ENCODE data around the gene PAF1. TPM values are rescaled to one million over a fixed set of nuclear protein-coding genes. Genes with fewer than 3 reads are reported as not detected.

Gene PAF1
- total RNA-seq, 1 donor, result 45.4 TPM

GRCh38 chr19:39412867-39413271 is 22.0 kb upstream of the PAF1 start:
- DNase-seq (ENCODE audit: low read depth), result no peak
- H3K4me3 ChIP-seq (ENCODE audit: low read depth, low read length), result peak overlapping the region; percentile 85
- no peak for TF ChIP-seq CTCF (IDR thresholded peaks at IDR 0.05; ENCODE audit: insufficient read depth, low read length)

- H3K4me3 ChIP-seq (ENCODE audit: low read depth, low read length), result peak within 1 kb of the TSS; percentile 85
- TF ChIP-seq CTCF (IDR thresholded peaks at IDR 0.05; ENCODE audit: insufficient read depth, low read length), result peak; percentile 76
- peak; percentile 100 for DNase-seq (ENCODE audit: low read depth)
Measured at GRCh38 chr19:39412100-39412866, 21.4 kb upstream of the PAF1 start, which contains the start of gene PLEKHG2. Gene PLEKHG2 (plus strand): TSS chr19:39412669. CDS start chr19:39414087, 1,418 bp downstream.

GRCh38 chr19:39411832-39412099 is 20.9 kb upstream of the PAF1 start:
- H3K4me3 ChIP-seq (ENCODE audit: low read depth, low read length), result peak overlapping the region; percentile 42
- TF ChIP-seq CTCF (IDR thresholded peaks at IDR 0.05; ENCODE audit: insufficient read depth, low read length), result peak; percentile 90
- peak; percentile 97 for DNase-seq (ENCODE audit: low read depth)

- no peak for TF ChIP-seq CTCF (IDR thresholded peaks at IDR 0.05; ENCODE audit: insufficient read depth, low read length)
- no peak for DNase-seq (ENCODE audit: low read depth)
- H3K4me3 ChIP-seq (ENCODE audit: low read depth, low read length), result peak overlapping the region; percentile 74
Measured at GRCh38 chr19:39411081-39411831, 20.4 kb upstream of the PAF1 start.

- DNase-seq (ENCODE audit: low read depth), result no peak
- no peak for TF ChIP-seq CTCF (IDR thresholded peaks at IDR 0.05; ENCODE audit: insufficient read depth, low read length)
- H3K4me3 ChIP-seq (ENCODE audit: low read depth, low read length), result peak overlapping the region; percentile 74
Measured at GRCh38 chr19:39410831-39411080, 19.9 kb upstream of the PAF1 start.

- TF ChIP-seq CTCF (IDR thresholded peaks at IDR 0.05; ENCODE audit: insufficient read depth, low read length), result no peak
- H3K4me3 ChIP-seq (ENCODE audit: low read depth, low read length), result peak overlapping the region; percentile 74
- peak; percentile 65 for DNase-seq (ENCODE audit: low read depth)
Measured at GRCh38 chr19:39410017-39410830, 19.3 kb upstream of the PAF1 start.
